D721Med (cell line): ENCODE data around the gene RNF7.
"Not testable (repeated sequence)": the region's sequence is repeated elsewhere in the genome, so short reads cannot be mapped to it uniquely, and the experiment has no call there.

ENCODE experiments used
- DNase-seq: peaks from one replicate; pipeline ENCODE4 v3.0.0; 2011; ENCODE audit warnings: low spot score; ENCODE audit not compliant: insufficient read length
- FAIRE-seq: peaks from 2 replicates; lab custom pipeline; 2011; peaks lifted over from hg19 to GRCh38; lab: Jason Lieb, UNC
- TF ChIP-seq, protein P1 (sequence below): IDR thresholded peaks from 2 replicates; pipeline ENCODE4 v1.5.1; 2012; ENCODE audit warnings: mild to moderate bottlenecking, control low read depth; ENCODE audit not compliant: insufficient read depth; ENCODE audit errors: missing control alignments

RNF7 gene

GRCh38 chr3:141782386-141782932, 44.4 kb downstream of the RNF7 start:
- DNase-seq (no peak), FAIRE-seq (no peak)
- TF ChIP-seq, protein P1, sequence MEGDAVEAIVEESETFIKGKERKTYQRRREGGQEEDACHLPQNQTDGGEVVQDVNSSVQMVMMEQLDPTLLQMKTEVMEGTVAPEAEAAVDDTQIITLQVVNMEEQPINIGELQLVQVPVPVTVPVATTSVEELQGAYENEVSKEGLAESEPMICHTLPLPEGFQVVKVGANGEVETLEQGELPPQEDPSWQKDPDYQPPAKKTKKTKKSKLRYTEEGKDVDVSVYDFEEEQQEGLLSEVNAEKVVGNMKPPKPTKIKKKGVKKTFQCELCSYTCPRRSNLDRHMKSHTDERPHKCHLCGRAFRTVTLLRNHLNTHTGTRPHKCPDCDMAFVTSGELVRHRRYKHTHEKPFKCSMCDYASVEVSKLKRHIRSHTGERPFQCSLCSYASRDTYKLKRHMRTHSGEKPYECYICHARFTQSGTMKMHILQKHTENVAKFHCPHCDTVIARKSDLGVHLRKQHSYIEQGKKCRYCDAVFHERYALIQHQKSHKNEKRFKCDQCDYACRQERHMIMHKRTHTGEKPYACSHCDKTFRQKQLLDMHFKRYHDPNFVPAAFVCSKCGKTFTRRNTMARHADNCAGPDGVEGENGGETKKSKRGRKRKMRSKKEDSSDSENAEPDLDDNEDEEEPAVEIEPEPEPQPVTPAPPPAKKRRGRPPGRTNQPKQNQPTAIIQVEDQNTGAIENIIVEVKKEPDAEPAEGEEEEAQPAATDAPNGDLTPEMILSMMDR = no peak

- TF ChIP-seq, protein P1 = no peak
- DNase-seq (no peak), FAIRE-seq (no peak)
These were observed 45.5 kb downstream of the RNF7 start for GRCh38 chr3:141783632-141784031.

GRCh38 chr3:141784096-141784495, 46.0 kb downstream of the RNF7 start:
- FAIRE-seq (no peak), DNase-seq (no peak)
- TF ChIP-seq, protein P1 = no peak

- DNase-seq (no peak), FAIRE-seq (no peak)
- TF ChIP-seq, protein P1 = no peak
These were observed 46.4 kb downstream of the RNF7 start for GRCh38 chr3:141784531-141784930.

DNA sequence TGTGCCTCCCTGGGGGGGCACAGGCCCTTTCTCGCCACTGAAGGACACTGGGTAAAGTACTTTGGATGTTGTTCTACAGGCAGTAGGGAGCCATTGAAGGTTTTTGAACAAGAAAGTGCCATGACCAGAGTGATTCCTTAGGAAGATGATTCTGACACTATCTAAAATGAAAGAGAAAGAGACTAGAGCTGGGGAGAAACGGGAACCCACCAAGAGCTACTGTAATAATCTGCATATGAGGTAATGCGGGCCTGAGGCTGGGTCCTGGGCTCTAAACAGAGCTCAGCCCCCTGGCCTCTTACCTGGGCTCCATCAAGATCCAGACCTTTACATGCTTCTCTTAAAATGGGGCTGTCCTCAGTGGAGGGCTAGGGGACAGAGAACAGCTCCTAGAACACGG, 50.1 kb downstream of the RNF7 start:
- no peak for DNase-seq
- FAIRE-seq = no peak
- TF ChIP-seq, protein P1 = no peak

- not testable (repeated sequence) for DNase-seq, FAIRE-seq
These were observed 50.7 kb downstream of the RNF7 start for GRCh38 chr3:141788750-141789149.

GRCh38 chr3:141789281-141789680, 51.2 kb downstream of the RNF7 start:
- no peak for DNase-seq
- FAIRE-seq = no peak
- TF ChIP-seq, protein P1 = no peak

GRCh38 chr3:141790171-141790570, 52.1 kb downstream of the RNF7 start:
- no peak for FAIRE-seq
- TF ChIP-seq, protein P1 = no peak
- no peak for DNase-seq
